C4-2B (cell line): ENCODE data around the gene CTSV.
"Not testable (repeated sequence)": the region's sequence is repeated elsewhere in the genome, so short reads cannot be mapped to it uniquely, and the experiment has no call there.

Experiments used
- ZFX ChIP-seq: fragments of 450-650 bp; IDR thresholded peaks from 2 replicates; pipeline ENCODE4 v1.6.1; 2017
- TF ChIP-seq, protein P1 (sequence below): fragments of 450-650 bp; conservative IDR thresholded peaks from 2 replicates; pipeline ENCODE4 v1.5.1; 2017; ENCODE audit warnings: mild to moderate bottlenecking

DNA sequence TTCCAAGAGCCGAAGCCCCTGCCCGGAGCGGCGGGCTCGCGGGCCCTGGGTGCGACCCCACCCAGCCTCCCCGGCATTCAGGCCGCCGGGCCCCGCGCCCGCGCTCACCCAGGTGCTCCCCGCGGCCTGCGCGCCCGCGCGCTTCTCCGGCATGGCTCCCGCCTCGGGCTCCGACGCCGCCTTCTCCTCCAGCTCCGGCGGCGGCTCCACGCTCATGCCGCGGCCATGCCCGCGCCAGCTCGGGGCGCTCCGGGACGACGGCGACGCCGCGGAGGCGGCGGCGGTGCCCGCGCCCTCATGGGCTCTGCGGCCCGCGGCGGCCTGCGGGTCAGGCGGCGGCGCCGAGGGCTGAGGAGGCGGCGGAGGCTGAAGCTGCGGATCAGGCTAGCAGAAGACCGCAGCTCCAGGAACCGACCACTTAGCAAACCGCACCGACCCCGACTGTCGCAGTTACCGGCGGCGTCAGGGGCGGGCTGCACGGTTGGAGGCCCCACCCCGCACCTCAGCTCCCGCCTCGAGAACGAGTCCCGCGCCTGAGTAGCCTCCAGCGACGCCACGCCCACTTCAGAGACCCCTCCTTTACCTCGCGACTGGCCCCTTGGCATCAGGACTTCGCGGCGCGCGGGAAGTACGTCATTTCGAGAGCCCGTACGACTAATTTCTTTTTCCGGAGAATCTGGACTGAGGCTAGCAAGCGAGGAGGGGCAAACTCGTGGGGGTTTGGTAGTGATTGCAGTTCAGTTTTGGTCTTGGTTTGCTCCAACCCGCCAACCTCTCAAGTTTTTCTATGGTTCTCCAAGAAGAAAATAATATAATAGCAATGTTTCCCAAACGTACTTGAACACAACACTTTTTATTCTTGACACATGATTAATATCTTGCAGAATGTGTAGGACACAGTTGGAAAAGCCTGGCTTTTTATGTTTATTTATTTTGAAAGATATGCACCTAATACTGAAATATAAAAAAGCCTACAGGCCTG is 25.5 kb downstream of the CTSV start:
- TF ChIP-seq, protein P1, sequence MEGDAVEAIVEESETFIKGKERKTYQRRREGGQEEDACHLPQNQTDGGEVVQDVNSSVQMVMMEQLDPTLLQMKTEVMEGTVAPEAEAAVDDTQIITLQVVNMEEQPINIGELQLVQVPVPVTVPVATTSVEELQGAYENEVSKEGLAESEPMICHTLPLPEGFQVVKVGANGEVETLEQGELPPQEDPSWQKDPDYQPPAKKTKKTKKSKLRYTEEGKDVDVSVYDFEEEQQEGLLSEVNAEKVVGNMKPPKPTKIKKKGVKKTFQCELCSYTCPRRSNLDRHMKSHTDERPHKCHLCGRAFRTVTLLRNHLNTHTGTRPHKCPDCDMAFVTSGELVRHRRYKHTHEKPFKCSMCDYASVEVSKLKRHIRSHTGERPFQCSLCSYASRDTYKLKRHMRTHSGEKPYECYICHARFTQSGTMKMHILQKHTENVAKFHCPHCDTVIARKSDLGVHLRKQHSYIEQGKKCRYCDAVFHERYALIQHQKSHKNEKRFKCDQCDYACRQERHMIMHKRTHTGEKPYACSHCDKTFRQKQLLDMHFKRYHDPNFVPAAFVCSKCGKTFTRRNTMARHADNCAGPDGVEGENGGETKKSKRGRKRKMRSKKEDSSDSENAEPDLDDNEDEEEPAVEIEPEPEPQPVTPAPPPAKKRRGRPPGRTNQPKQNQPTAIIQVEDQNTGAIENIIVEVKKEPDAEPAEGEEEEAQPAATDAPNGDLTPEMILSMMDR, result not testable (repeated sequence)
- TF ChIP-seq ZFX, result peak; percentile 75
